Tibial nerve (tissue), 4 donors: ENCODE data around the gene LPIN3. TPM values are rescaled to one million over a fixed set of nuclear protein-coding genes. Genes with fewer than 3 reads are reported as not detected.

Source experiments
- DNase-seq, 2 donors: peaks; one replicate each; pipeline ENCODE4 v3.0.0-alpha.2; 2019; ENCODE audit warnings: low spot score in 2 of 2
- H3K27ac ChIP-seq, 4 donors: fragments of 200-600 bp; sonication (generic) in 3 of 4; one replicate each; pipeline ENCODE4 v1.5.1; 2017 to 2019; ENCODE audit warnings: mild to moderate bottlenecking in 1 of 4
- H3K27me3 ChIP-seq, 2 donors: fragments of 200-600 bp; sonication (generic) in 1 of 2; one replicate each; pipeline versions ENCODE4 v1.5.1 to v1.6.0; 2017 to 2019
- H3K36me3 ChIP-seq, 3 donors: fragments of 200-600 bp; sonication (generic); one replicate each; pipeline ENCODE4 v1.5.1; 2018 to 2019
- H3K4me1 ChIP-seq, 4 donors: fragments of 200-600 bp; sonication (generic) in 3 of 4; one replicate each; pipeline ENCODE4 v1.5.1; 2017 to 2019
- H3K4me3 ChIP-seq, 4 donors: fragments of 200-600 bp; sonication (generic) in 3 of 4; one replicate each; pipeline ENCODE4 v1.5.1; 2017 to 2019; ENCODE audit warnings: mild to moderate bottlenecking in 1 of 4, moderate library complexity in 1 of 4
- H3K9me3 ChIP-seq, 4 donors: fragments of 200-600 bp; sonication (generic) in 3 of 4; one replicate each; pipeline ENCODE4 v1.5.1; 2017 to 2019
- EP300 ChIP-seq, 2 donors: sonication (generic); formaldehyde crosslinking; IDR thresholded peaks; one replicate each; pipeline ENCODE4 v1.6.1; 2017; ENCODE audit warnings: antibody characterized with exemption in 2 of 2, mild to moderate bottlenecking in 1 of 2
- POLR2A ChIP-seq, 2 donors: fragments of 450-650 bp; IDR thresholded peaks; one replicate each; pipeline ENCODE4 v1.6.1; 2017; ENCODE audit warnings: antibody characterized with exemption in 2 of 2, mild to moderate bottlenecking in 2 of 2, moderate library complexity in 2 of 2
- WGBS, 2 donors: methylation state at CpG; one replicate each; pipeline ENCODE4 v1.1.5; 2018; 5-methylcytosine and 5-hydroxymethylcytosine counted together
- total RNA-seq, 4 donors: library from RNA; depleted of rRNA; stranded (reverse); fragments of >200 nt; gene quantifications; one replicate each; pipeline ENCODE4 v1.1.0, GENCODE V29; 2016
- TF ChIP-seq, protein P1 (sequence below), 5 experiments: fragments of 200-600 bp in 3 of 5; fragments of 450-650 bp in 2 of 5; sonication (generic) in 3 of 5; IDR thresholded peaks; one replicate each; pipeline ENCODE4 v1.5.1; 2016 to 2019; ENCODE audit warnings: antibody characterized with exemption in 5 of 5, mild to moderate bottlenecking in 3 of 5, moderate library complexity in 2 of 5

LPIN3 gene
- total RNA-seq, 4 donors from 2014 or later = 24.5 to 64.8 (median 36.5) TPM

DNA sequence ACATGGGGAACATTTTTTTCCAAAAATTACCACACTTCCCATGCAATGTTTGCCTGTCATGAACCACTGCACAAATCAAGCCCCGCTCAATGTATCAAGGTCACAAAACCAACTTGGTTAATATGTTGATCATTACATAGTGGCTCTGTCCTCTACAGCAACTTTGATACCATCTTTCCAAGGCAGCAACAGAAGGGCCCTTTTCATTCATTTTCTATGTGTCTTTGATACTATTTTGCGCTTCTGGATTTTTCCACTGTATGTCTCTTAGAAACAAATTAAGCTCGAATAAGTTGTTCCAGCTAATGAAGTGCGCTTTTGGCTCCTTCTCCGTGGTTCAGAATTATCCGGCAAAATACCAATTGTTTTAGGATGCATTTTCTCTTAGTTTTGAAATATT is 24.6 kb upstream of the LPIN3 start:
- TF ChIP-seq POLR2A (IDR thresholded peaks at IDR 0.05) = no peak
- TF ChIP-seq, protein P1, sequence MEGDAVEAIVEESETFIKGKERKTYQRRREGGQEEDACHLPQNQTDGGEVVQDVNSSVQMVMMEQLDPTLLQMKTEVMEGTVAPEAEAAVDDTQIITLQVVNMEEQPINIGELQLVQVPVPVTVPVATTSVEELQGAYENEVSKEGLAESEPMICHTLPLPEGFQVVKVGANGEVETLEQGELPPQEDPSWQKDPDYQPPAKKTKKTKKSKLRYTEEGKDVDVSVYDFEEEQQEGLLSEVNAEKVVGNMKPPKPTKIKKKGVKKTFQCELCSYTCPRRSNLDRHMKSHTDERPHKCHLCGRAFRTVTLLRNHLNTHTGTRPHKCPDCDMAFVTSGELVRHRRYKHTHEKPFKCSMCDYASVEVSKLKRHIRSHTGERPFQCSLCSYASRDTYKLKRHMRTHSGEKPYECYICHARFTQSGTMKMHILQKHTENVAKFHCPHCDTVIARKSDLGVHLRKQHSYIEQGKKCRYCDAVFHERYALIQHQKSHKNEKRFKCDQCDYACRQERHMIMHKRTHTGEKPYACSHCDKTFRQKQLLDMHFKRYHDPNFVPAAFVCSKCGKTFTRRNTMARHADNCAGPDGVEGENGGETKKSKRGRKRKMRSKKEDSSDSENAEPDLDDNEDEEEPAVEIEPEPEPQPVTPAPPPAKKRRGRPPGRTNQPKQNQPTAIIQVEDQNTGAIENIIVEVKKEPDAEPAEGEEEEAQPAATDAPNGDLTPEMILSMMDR (IDR thresholded peaks at IDR 0.05) = no peak

GRCh38 chr20:41316602-41317545 is 23.7 kb upstream of the LPIN3 start:
- peak; percentile 76 to 85 for DNase-seq
- Histone ChIP-seq H3K27ac (peak overlapping the region; percentile 76 to 95 (median 86)), H3K27me3 (no peaks in the 10 kb centered on the region), H3K9me3 (no peaks in the 10 kb centered on the region), H3K4me1 (peaks cover 0 to 39% (median 8%) of the 10 kb centered on the region in 4 donors), H3K36me3 (no peaks in the 10 kb centered on the region), H3K4me3 (peak overlapping the region; percentile 83 to 90 (median 86))
- peak in 1 of 2 donors; percentile 52 for TF ChIP-seq EP300 (IDR thresholded peaks at IDR 0.05)
- no peak for TF ChIP-seq POLR2A (IDR thresholded peaks at IDR 0.05)
- WGBS, 2 donors = 4 to 5% methylated on average over 48 to 51 of the region's 66 CpGs

More for the DNA sequence above, 24.6 kb upstream of the LPIN3 start:
- H3K4me1 ChIP-seq = peaks cover 0 to 39% (median 8%) of the 10 kb centered on the region in 4 donors
- H3K27ac ChIP-seq = peak overlapping the region; percentile 76 to 95 (median 86)
- no peaks in the 10 kb centered on the region for H3K27me3 ChIP-seq
- no peak for DNase-seq
- H3K4me3 ChIP-seq = peak overlapping the region in 3 of 4 donors; percentile 83 to 90 (median 88)
- H3K36me3 ChIP-seq = no peaks in the 10 kb centered on the region
- no peaks in the 10 kb centered on the region for H3K9me3 ChIP-seq
- 60% methylated on average over 6 of the region's 6 CpGs for WGBS, 2 donors

DNA sequence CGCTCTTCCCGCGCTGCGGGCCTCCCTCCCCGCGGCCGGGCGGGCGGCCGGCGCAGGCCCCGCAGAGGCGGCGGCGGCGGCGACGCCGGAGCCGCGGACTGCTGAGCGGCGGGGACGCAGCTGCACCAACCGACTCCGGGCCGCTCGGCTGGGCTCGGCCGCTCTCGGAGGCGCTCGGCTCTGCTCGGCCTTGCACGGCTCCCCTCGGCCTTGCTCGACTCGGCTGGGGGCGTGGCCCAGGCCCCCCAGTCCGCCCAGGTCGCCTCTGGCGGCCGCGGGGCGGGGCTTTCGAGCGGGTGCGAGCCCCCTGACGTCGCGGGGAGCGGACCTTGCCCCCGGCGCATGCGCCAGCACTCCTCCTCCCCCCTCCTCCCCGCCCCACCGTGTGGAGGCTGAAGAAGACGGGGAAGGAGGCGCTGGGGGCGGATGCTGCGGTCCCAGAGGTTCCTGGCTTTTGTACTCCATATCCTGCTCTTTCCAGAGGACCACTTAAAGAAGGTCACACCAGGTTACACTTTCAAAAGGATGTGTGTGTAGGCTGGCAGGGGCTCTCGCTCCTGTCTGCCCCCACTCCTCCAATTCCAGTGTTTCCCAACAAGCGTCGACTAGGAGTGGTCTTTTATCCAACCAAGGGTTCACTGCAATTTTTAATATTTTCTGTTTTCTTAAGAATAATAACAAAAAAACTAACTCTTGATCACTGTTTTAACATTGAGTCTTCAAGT is 22.9 kb upstream of the LPIN3 start, which contains the start of gene ZHX3:
Gene ZHX3 (minus strand): TSS at position 186 of the 725 bp plus-strand sequence. CDS start 112,815 bp downstream, outside the sequence.
- H3K36me3 ChIP-seq = no peaks in the 10 kb centered on the region
- H3K4me3 ChIP-seq = peak within 1 kb of the TSS; percentile 83 to 90 (median 86)
- H3K4me1 ChIP-seq = peaks cover 0 to 39% (median 8%) of the 10 kb centered on the region in 4 donors
- TF ChIP-seq, protein P1 (IDR thresholded peaks at IDR 0.05) = no peak
- TF ChIP-seq POLR2A (IDR thresholded peaks at IDR 0.05) (peak; percentile 67 to 74), EP300 (IDR thresholded peaks at IDR 0.05) (peak; percentile 63 to 89)
- H3K9me3 ChIP-seq = no peaks in the 10 kb centered on the region
- H3K27me3 ChIP-seq = no peaks in the 10 kb centered on the region
- 0 to 4% methylated on average over 5 to 32 of the region's 64 CpGs for WGBS, 2 donors
- peak within 1 kb of the TSS; percentile 76 to 95 (median 86) for H3K27ac ChIP-seq
- DNase-seq = peak; percentile 86 to 92

DNA sequence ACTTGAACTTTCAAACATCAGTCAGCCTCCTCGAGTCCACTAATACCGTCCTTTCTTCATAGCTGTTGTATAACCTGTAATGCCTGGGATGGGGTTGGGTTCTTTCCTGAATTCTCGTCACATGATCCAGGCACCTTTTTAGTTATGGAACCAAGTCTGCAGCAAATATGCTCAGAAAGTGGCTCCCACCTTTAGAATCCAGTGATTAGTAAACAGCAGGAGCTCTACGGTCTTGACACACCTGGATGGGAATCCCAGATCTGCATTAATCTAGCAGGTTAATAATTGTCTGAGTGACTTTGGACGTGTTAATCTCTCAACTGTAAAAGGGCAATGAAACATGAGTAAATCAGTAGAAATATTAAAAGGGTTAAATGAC is 22.4 kb upstream of the LPIN3 start:
- no peak for DNase-seq
- WGBS, 2 donors = 58 to 65% methylated on average over 5 of the region's 5 CpGs
- Histone ChIP-seq H3K4me1 (peaks cover 0 to 39% (median 8%) of the 10 kb centered on the region in 4 donors), H3K4me3 (peak overlapping the region in 2 of 4 donors; percentile 34 to 83), H3K27me3 (no peaks in the 10 kb centered on the region), H3K36me3 (no peaks in the 10 kb centered on the region), H3K9me3 (no peaks in the 10 kb centered on the region), H3K27ac (peak overlapping the region; percentile 33 to 95 (median 82))
- TF ChIP-seq EP300 (IDR thresholded peaks at IDR 0.05) (no peak), POLR2A (IDR thresholded peaks at IDR 0.05) (no peak)
- TF ChIP-seq, protein P1 (IDR thresholded peaks at IDR 0.05) = no peak

DNA sequence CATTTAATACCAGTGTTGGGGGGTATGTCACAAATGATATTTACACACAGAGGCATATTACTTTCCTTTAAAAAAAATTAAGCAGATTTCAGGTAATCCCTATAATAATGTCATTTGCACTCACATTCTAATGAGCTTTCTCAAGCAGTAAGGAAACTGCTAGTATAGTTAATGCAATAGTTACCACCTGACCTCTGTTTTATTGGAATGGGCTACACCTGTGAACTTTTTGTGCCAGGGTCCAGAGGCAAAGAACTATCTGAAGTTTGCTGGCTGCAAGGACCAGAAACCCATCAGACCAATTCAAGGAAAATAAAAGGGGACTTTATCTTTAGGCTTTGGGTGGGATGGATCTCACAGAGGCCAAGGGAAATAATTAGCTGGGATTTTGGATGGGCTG is 20.2 kb upstream of the LPIN3 start:
- no peaks in the 10 kb centered on the region for H3K36me3 ChIP-seq
- no peaks in the 10 kb centered on the region for H3K27me3 ChIP-seq
- TF ChIP-seq, protein P1 (IDR thresholded peaks at IDR 0.05) = no peak
- DNase-seq = no peak
- H3K4me3 ChIP-seq = no peak overlapping the region
- no peaks in the 10 kb centered on the region for H3K9me3 ChIP-seq
- peak overlapping the region in 1 of 4 donors; percentile 33 for H3K27ac ChIP-seq
- peaks cover 0 to 24% (median 4%) of the 10 kb centered on the region in 4 donors for H3K4me1 ChIP-seq
